Mesothelial cell of epicardium (in vitro differentiated cells): ENCODE results near the gene RALGAPA2. TPM values are rescaled to one million over a fixed set of nuclear protein-coding genes. Genes with fewer than 3 reads are reported as not detected.

Experiments used
- DNase-seq, 2 experiments: peaks; one replicate each; pipeline ENCODE4 v3.0.0; 2021; ENCODE audit warnings: low spot score in 2 of 2; ENCODE audit not compliant: unreplicated experiment in 2 of 2
- H3K27ac Mint-ChIP-seq: 2 replicates; pipeline ENCODE4 v1.8.0; 2021; ENCODE audit warnings: mixed read lengths
- H3K27me3 Mint-ChIP-seq: 2 replicates; pipeline ENCODE4 v1.8.0; 2021; ENCODE audit warnings: low read depth, mixed read lengths
- H3K36me3 Mint-ChIP-seq: 2 replicates; pipeline ENCODE4 v1.8.0; 2021; ENCODE audit warnings: mixed read lengths
- H3K4me1 Mint-ChIP-seq: 2 replicates; pipeline ENCODE4 v1.8.0; 2021; ENCODE audit warnings: mixed read lengths
- H3K4me3 Mint-ChIP-seq: 2 replicates; pipeline ENCODE4 v1.8.0; 2021; ENCODE audit warnings: mild to moderate bottlenecking, moderate library complexity, mixed read lengths
- H3K9me3 Mint-ChIP-seq: 2 replicates; pipeline ENCODE4 v1.8.0; 2021; ENCODE audit warnings: mixed read lengths
- total RNA-seq: library from RNA; stranded (reverse); gene quantifications from 3 replicates; pipeline ENCODE4 v1.2.1, GENCODE V29; 2021
- TF ChIP-seq, protein P1 (sequence below): fragments of 200-600 bp; sonication (generic); IDR thresholded peaks from one replicate; pipeline ENCODE4 v1.5.0; 2021; ENCODE audit warnings: antibody characterized with exemption; ENCODE audit not compliant: unreplicated experiment

Gene RALGAPA2
- total RNA-seq, 1 donor from 2014 or later: 27.5 TPM

DNA sequence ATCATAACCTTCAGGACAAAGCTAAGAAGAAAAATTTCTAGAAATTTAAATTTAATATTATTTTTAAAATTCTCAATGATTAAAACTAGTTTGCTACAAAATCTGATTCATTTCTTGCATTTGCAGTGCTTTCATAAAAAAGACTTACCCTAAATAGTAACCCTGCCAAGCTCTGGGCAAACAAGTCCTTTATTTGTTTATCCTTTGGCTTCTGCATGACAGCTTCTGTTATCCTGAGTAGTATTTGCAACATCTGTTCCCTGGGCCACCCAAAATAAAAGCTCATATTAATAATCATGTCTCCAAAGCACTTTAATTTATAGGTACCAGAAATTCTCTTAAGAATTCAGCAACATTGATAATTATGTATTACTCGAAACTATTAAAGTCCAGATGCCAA, 101.3 kb downstream of the RALGAPA2 start:
- Mint-ChIP-seq H3K27me3 (no peaks in the 10 kb centered on the region), H3K36me3 (peaks cover 12% of the 10 kb centered on the region), H3K4me3 (no peak overlapping the region), H3K27ac (no peak overlapping the region), H3K9me3 (no peaks in the 10 kb centered on the region), H3K4me1 (peaks cover 5% of the 10 kb centered on the region)
- DNase-seq: no peak
- TF ChIP-seq, protein P1, sequence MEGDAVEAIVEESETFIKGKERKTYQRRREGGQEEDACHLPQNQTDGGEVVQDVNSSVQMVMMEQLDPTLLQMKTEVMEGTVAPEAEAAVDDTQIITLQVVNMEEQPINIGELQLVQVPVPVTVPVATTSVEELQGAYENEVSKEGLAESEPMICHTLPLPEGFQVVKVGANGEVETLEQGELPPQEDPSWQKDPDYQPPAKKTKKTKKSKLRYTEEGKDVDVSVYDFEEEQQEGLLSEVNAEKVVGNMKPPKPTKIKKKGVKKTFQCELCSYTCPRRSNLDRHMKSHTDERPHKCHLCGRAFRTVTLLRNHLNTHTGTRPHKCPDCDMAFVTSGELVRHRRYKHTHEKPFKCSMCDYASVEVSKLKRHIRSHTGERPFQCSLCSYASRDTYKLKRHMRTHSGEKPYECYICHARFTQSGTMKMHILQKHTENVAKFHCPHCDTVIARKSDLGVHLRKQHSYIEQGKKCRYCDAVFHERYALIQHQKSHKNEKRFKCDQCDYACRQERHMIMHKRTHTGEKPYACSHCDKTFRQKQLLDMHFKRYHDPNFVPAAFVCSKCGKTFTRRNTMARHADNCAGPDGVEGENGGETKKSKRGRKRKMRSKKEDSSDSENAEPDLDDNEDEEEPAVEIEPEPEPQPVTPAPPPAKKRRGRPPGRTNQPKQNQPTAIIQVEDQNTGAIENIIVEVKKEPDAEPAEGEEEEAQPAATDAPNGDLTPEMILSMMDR: no peak

- peaks cover 21% of the 10 kb centered on the region for H3K36me3 Mint-ChIP-seq
- H3K27me3 Mint-ChIP-seq: no peaks in the 10 kb centered on the region
- no peak for DNase-seq
- H3K9me3 Mint-ChIP-seq: no peaks in the 10 kb centered on the region
- TF ChIP-seq, protein P1: no peak
- H3K4me3 Mint-ChIP-seq: no peak overlapping the region
- H3K27ac Mint-ChIP-seq: no peak overlapping the region
- peaks cover 5% of the 10 kb centered on the region for H3K4me1 Mint-ChIP-seq
These were observed 102.9 kb downstream of the RALGAPA2 start for GRCh38 chr20:20609522-20609921.

DNA sequence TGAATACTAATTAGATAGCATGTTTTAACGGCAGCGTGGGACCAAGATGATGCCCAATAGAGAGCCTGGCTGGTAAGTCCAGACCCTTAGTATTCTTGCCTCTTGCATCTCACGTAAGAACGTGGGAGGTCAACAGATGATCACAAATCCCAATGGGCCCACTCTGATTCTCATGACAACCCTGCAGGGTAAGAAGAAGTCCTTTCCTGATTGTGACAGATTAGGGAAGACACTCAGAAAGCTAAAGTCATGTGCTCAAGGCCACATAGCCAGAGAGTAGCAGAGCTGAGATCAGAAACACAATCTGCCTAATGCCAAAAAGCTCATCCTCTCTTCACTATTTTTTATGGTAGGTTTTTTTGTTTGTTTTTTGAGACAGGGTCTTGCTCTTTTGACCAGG, 103.8 kb downstream of the RALGAPA2 start:
- no peak overlapping the region for H3K27ac Mint-ChIP-seq
- H3K27me3 Mint-ChIP-seq: no peaks in the 10 kb centered on the region
- peaks cover 24% of the 10 kb centered on the region for H3K36me3 Mint-ChIP-seq
- H3K9me3 Mint-ChIP-seq: no peaks in the 10 kb centered on the region
- H3K4me1 Mint-ChIP-seq: peaks cover 5% of the 10 kb centered on the region
- TF ChIP-seq, protein P1: no peak
- no peak for DNase-seq
- H3K4me3 Mint-ChIP-seq: no peak overlapping the region

DNA sequence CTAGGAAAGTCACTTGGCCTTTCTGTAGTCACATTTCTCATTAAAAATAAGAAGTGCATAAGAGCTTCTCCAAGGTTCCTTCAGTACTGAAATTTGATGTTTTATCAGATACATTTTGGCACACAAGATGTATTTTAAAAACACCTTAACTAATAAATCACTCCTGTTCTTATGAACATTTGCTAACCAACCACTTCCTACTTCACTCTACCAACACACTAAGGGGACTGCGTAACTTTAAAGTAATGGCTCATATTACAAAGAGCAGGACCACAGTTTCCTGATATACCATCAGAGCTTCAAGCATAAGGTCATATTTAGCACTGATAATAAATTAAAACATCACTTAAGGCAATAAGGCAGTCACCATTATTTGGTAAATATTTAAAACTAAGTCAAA, 104.4 kb downstream of the RALGAPA2 start:
- TF ChIP-seq, protein P1: no peak
- no peaks in the 10 kb centered on the region for H3K27me3 Mint-ChIP-seq
- H3K27ac Mint-ChIP-seq: no peak overlapping the region
- peaks cover 24% of the 10 kb centered on the region for H3K36me3 Mint-ChIP-seq
- H3K4me3 Mint-ChIP-seq: no peak overlapping the region
- DNase-seq: no peak
- H3K9me3 Mint-ChIP-seq: no peaks in the 10 kb centered on the region
- H3K4me1 Mint-ChIP-seq: peaks cover 5% of the 10 kb centered on the region

- H3K9me3 Mint-ChIP-seq: no peaks in the 10 kb centered on the region
- H3K27ac Mint-ChIP-seq: no peak overlapping the region
- H3K27me3 Mint-ChIP-seq: no peaks in the 10 kb centered on the region
- no peak overlapping the region for H3K4me3 Mint-ChIP-seq
- no peaks in the 10 kb centered on the region for H3K4me1 Mint-ChIP-seq
- H3K36me3 Mint-ChIP-seq: peaks cover 24% of the 10 kb centered on the region
- DNase-seq: no peak
- TF ChIP-seq, protein P1: no peak
These were observed 105.6 kb downstream of the RALGAPA2 start for GRCh38 chr20:20606881-20607280.

DNA sequence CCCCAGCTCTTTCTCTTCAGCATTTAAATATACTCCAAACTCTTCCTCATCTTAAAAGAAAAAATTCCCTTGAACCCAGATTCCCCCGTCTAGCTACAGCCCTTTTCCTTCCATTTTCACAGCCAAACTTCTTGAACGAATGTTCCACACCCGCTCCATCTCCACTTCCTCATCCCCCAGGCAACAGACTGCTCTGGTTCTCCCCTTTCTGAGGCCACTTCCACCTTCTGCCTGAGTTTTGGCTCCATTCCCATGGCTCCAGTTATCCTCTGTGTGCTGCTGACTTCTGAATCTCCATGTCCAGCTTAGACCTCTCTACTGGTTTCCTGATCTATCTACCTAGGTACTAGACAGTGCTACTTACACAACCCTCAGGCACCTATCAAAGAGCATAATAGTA, 106.4 kb downstream of the RALGAPA2 start:
- Mint-ChIP-seq H3K27me3 (no peaks in the 10 kb centered on the region), H3K27ac (no peak overlapping the region), H3K36me3 (peaks cover 27% of the 10 kb centered on the region), H3K9me3 (no peaks in the 10 kb centered on the region), H3K4me3 (no peak overlapping the region), H3K4me1 (no peaks in the 10 kb centered on the region)
- TF ChIP-seq, protein P1: no peak
- no peak for DNase-seq
